Neural progenitor cell (in vitro differentiated cells): Measurements from ENCODE around the gene SRGAP2B.
"Not testable (repeated sequence)": the region's sequence is repeated elsewhere in the genome, so short reads cannot be mapped to it uniquely, and the experiment has no call there.

Source experiments
- CTCF ChIP-seq: fragments of 200-600 bp; sonication (generic); IDR thresholded peaks from 2 replicates; pipeline ENCODE4 v1.5.1; 2017; ENCODE audit warnings: antibody characterized with exemption, mild to moderate bottlenecking
- EZH2 ChIP-seq: fragments of 200-600 bp; sonication (generic); IDR thresholded peaks from 2 replicates; pipeline ENCODE4 v1.6.1; 2017; ENCODE audit warnings: antibody characterized with exemption, mild to moderate bottlenecking, moderate library complexity

- TF ChIP-seq CTCF, EZH2: not testable (repeated sequence)
Observed at GRCh38 chr1:144981157-144981556, 114.0 kb downstream of the SRGAP2B start.
